ENCODE results near the gene IFNGR2.

GRCh38 chr21:33378081-33378480, 25.1 kb upstream of the IFNGR2 start:
- TF ChIP-seq RERE (CRISPR knock-in tag; IDR thresholded peaks at IDR 0.05; ENCODE audit: low read depth) (no peak), YEATS4 (CRISPR knock-in tag; IDR thresholded peaks at IDR 0.05; ENCODE audit: borderline replicate concordance) (no peak), FOXK1 (CRISPR knock-in tag; IDR thresholded peaks at IDR 0.05; ENCODE audit: borderline replicate concordance, low read depth) (no peak), ZNF33B (CRISPR knock-in tag; IDR thresholded peaks at IDR 0.05) (no peak), CBX5 (CRISPR knock-in tag; IDR thresholded peaks at IDR 0.05; ENCODE audit: borderline replicate concordance) (no peak), MYPOP (CRISPR knock-in tag; IDR thresholded peaks at IDR 0.05) (no peak), MAFK (conservative IDR thresholded peaks at IDR 0.05 in 1 of 2, IDR thresholded peaks at IDR 0.05 in 1 of 2; ENCODE audit: low read length in 2 of 2) (no peak), NFE2L1 (CRISPR knock-in tag; IDR thresholded peaks at IDR 0.05; ENCODE audit: borderline replicate concordance) (no peak), POLR2A (IDR thresholded peaks at IDR 0.05; ENCODE audit: insufficient read depth in 1 of 2, low read depth in 2 of 2, low read length in 2 of 2) (no peak), GLI4 (CRISPR knock-in tag; IDR thresholded peaks at IDR 0.05; ENCODE audit: borderline replicate concordance) (no peak), ZNF720 (CRISPR knock-in tag; IDR thresholded peaks at IDR 0.05) (no peak), CTCF (CRISPR knock-in tag; IDR thresholded peaks at IDR 0.05) (no peak), MAFG (CRISPR knock-in tag; IDR thresholded peaks at IDR 0.05) (no peak)

All from HepG2 (cell line).